Neural cell (in vitro differentiated cells): Measurements from ENCODE around the gene PLAC8. TPM values are rescaled to one million over a fixed set of nuclear protein-coding genes. Genes with fewer than 3 reads are reported as not detected.

Experiments used
- H2AFZ ChIP-seq: fragments of 200-600, 300-800 bp; sonication (generic), shearing (Covaris generic); 2 replicates; pipeline ENCODE4 v1.6.0; 2014; ENCODE audit warnings: low read depth, mild to moderate bottlenecking, antibody characterized with exemption, low read length, moderate library complexity
- H3F3A ChIP-seq: fragments of 200-600 bp; shearing (Covaris generic); 2 replicates; pipeline ENCODE4 v1.6.1; 2016; ENCODE audit warnings: mild to moderate bottlenecking, moderate library complexity, mixed read lengths, antibody characterized with exemption, low read length; ENCODE audit not compliant: insufficient read depth, poor library complexity, severe bottlenecking
- H3K27ac ChIP-seq: fragments of 200-600, 300-800 bp; sonication (generic), shearing (Covaris generic); 2 replicates; pipeline ENCODE4 v1.5.1; 2014; ENCODE audit warnings: mild to moderate bottlenecking, low read length, moderate library complexity
- H3K27me3 ChIP-seq: fragments of 300-800, 200-600 bp; sonication (generic), shearing (Covaris generic); 2 replicates; pipeline ENCODE4 v1.6.0; 2014; ENCODE audit warnings: mild to moderate bottlenecking, low read depth, low read length, moderate library complexity; ENCODE audit not compliant: insufficient read depth
- H3K36me3 ChIP-seq: fragments of 300-800, 200-600 bp; sonication (generic), shearing (Covaris generic); 2 replicates; pipeline ENCODE4 v1.5.1; 2014; ENCODE audit warnings: mild to moderate bottlenecking, antibody characterized with exemption, low read length, moderate library complexity; ENCODE audit not compliant: insufficient read depth
- H3K4me2 ChIP-seq: fragments of 300-800, 200-600 bp; sonication (generic), shearing (Covaris generic); 2 replicates; pipeline ENCODE4 v1.6.0; 2014; ENCODE audit warnings: mild to moderate bottlenecking, low read length
- H3K4me3 ChIP-seq: fragments of 300-800, 200-600 bp; sonication (generic), shearing (Covaris generic); 2 replicates; pipeline ENCODE4 v1.5.1; 2014; ENCODE audit warnings: mild to moderate bottlenecking, low read length, moderate library complexity
- H3K79me2 ChIP-seq: fragments of 200-600 bp; shearing (Covaris generic); replicated peaks from 2 replicates; pipeline ENCODE4 v1.6.0; 2014; ENCODE audit warnings: mild to moderate bottlenecking, low read length, moderate library complexity; ENCODE audit not compliant: insufficient read depth
- H3K9ac ChIP-seq: fragments of 300-800, 200-600 bp; sonication (generic), shearing (Covaris generic); 2 replicates; pipeline ENCODE4 v1.6.1; 2016; ENCODE audit warnings: mild to moderate bottlenecking, low read length, mixed read lengths
- H3K9me2 ChIP-seq: fragments of 200-600 bp; shearing (Covaris generic); 2 replicates; pipeline ENCODE4 v1.6.1; 2016; ENCODE audit warnings: mild to moderate bottlenecking, low read length, mixed read lengths; ENCODE audit not compliant: insufficient read depth
- H3K9me3 ChIP-seq: fragments of 200-600, 300-800 bp; sonication (generic), shearing (Covaris generic); 2 replicates; pipeline ENCODE4 v1.6.1; 2016; ENCODE audit warnings: mild to moderate bottlenecking, mixed run types, low read length, moderate library complexity, mixed read lengths
- H4K20me1 ChIP-seq: fragments of 200-600 bp; shearing (Covaris generic); 2 replicates; pipeline ENCODE4 v1.6.1; 2016; ENCODE audit warnings: mild to moderate bottlenecking, mixed run types; ENCODE audit not compliant: insufficient read depth
- CTCF ChIP-seq: fragments of 450-650 bp; IDR thresholded peaks from 2 replicates; pipeline ENCODE4 v1.5.1; 2014; ENCODE audit warnings: antibody characterized with exemption, mild to moderate bottlenecking, moderate library complexity; ENCODE audit not compliant: poor library complexity, severe bottlenecking
- EP300 ChIP-seq: fragments of 450-650 bp; conservative IDR thresholded peaks from 2 replicates; pipeline ENCODE4 v1.6.1; 2014; ENCODE audit warnings: antibody characterized with exemption, mild to moderate bottlenecking, moderate library complexity; ENCODE audit not compliant: poor library complexity, severe bottlenecking
- EZH2 ChIP-seq: fragments of 200-600, 300-800 bp; shearing (Covaris generic), sonication (generic); IDR thresholded peaks from 2 replicates; pipeline ENCODE4 v1.6.1; 2014; ENCODE audit warnings: antibody characterized with exemption, low read length, borderline replicate concordance, mild to moderate bottlenecking; ENCODE audit not compliant: insufficient read depth, poor library complexity, severe bottlenecking
- MXI1 ChIP-seq: fragments of 450-650 bp; conservative IDR thresholded peaks from 2 replicates; pipeline ENCODE4 v1.6.1; 2014; ENCODE audit warnings: antibody characterized with exemption, mild to moderate bottlenecking; ENCODE audit not compliant: poor library complexity, severe bottlenecking
- POLR2AphosphoS5 ChIP-seq: IDR thresholded peaks from 2 replicates; pipeline ENCODE4 v1.6.1; 2012
- RAD21 ChIP-seq: fragments of 450-650 bp; conservative IDR thresholded peaks from 2 replicates; pipeline ENCODE4 v1.6.1; 2014; ENCODE audit warnings: antibody characterized with exemption, mild to moderate bottlenecking, moderate library complexity
- REST ChIP-seq: IDR thresholded peaks from 2 replicates; pipeline ENCODE4 v1.6.1; 2012; ENCODE audit warnings: borderline replicate concordance
- SMC3 ChIP-seq: fragments of 450-650 bp; conservative IDR thresholded peaks from 2 replicates; pipeline ENCODE4 v1.6.1; 2014; ENCODE audit warnings: antibody characterized with exemption, mild to moderate bottlenecking, moderate library complexity; ENCODE audit not compliant: poor library complexity
- TAF1 ChIP-seq: IDR thresholded peaks from 2 replicates; pipeline ENCODE4 v1.6.1; 2012; ENCODE audit warnings: low read depth
- polyA plus RNA-seq: library from polyadenylated mRNA; depleted of rRNA; stranded (reverse); fragments of >200 nt; gene quantifications from 2 replicates; pipeline ENCODE4 v1.2.3, GENCODE V29; 2014

The PLAC8 gene
- polyA plus RNA-seq, 1 donor from 2014 or later, result not detected

- H3K4me2 ChIP-seq, result no peak overlapping the region
- H3K9me2 ChIP-seq, result no peaks in the 10 kb centered on the region
- no peak overlapping the region for H2AFZ ChIP-seq
- H3K27ac ChIP-seq, result no peak overlapping the region
- H3K27me3 ChIP-seq, result peaks cover 5% of the 10 kb centered on the region
- H3K79me2 ChIP-seq, result no peaks in the 10 kb centered on the region
- H3K36me3 ChIP-seq, result no peaks in the 10 kb centered on the region
- TF ChIP-seq POLR2AphosphoS5, result no peak
- H3K9ac ChIP-seq, result no peak overlapping the region
- no peaks in the 10 kb centered on the region for H3K9me3 ChIP-seq
- no peaks in the 10 kb centered on the region for H3F3A ChIP-seq
- H3K4me3 ChIP-seq, result no peak overlapping the region
- H4K20me1 ChIP-seq, result no peaks in the 10 kb centered on the region
These were observed 1.2 kb upstream of the PLAC8 start for GRCh38 chr4:83115656-83116285.

GRCh38 chr4:83115000-83115399 is 471 bp upstream of the PLAC8 start:
- Histone ChIP-seq H3K79me2 (no peaks in the 10 kb centered on the region), H3F3A (no peaks in the 10 kb centered on the region), H3K36me3 (no peaks in the 10 kb centered on the region), H3K4me3 (no peak overlapping the region), H3K4me2 (no peak overlapping the region), H3K27me3 (peaks cover 13% of the 10 kb centered on the region), H3K9me3 (no peaks in the 10 kb centered on the region), H4K20me1 (no peaks in the 10 kb centered on the region), H3K9ac (no peak overlapping the region), H2AFZ (no peak overlapping the region), H3K27ac (no peak overlapping the region), H3K9me2 (no peaks in the 10 kb centered on the region)
- no peak for TF ChIP-seq POLR2AphosphoS5
- TF ChIP-seq MXI1, result no peak
- TF ChIP-seq CTCF, result no peak
- no peak for TF ChIP-seq SMC3
- no peak for TF ChIP-seq REST

GRCh38 chr4:83113429-83113786 is 1.1 kb downstream of the PLAC8 start:
- Histone ChIP-seq H3K9me3 (no peaks in the 10 kb centered on the region), H3K9me2 (no peaks in the 10 kb centered on the region), H3K36me3 (no peaks in the 10 kb centered on the region), H3K79me2 (no peaks in the 10 kb centered on the region), H3K9ac (no peak overlapping the region), H3K27ac (no peak overlapping the region), H3F3A (no peaks in the 10 kb centered on the region), H3K4me3 (no peak overlapping the region), H2AFZ (no peak overlapping the region), H4K20me1 (no peaks in the 10 kb centered on the region), H3K4me2 (no peak overlapping the region), H3K27me3 (peaks cover 29% of the 10 kb centered on the region)
- TF ChIP-seq CTCF, result no peak
- TF ChIP-seq TAF1, result no peak
- TF ChIP-seq EP300, result no peak
- TF ChIP-seq MXI1, result no peak
- no peak for TF ChIP-seq EZH2
- TF ChIP-seq REST, result no peak
- no peak for TF ChIP-seq RAD21
- no peak for TF ChIP-seq POLR2AphosphoS5
- TF ChIP-seq SMC3, result no peak
